DOHH2 (cell line): ENCODE results near the gene ARF1.

Experiments
- H3F3A ChIP-seq: fragments of 200-600 bp; sonication (generic), shearing (Covaris generic); 2 replicates; pipeline ENCODE4 v1.6.0; 2016; ENCODE audit warnings: antibody characterized with exemption, mild to moderate bottlenecking; ENCODE audit not compliant: control insufficient read depth, insufficient read depth
- H3K27ac ChIP-seq: fragments of 200-600 bp; sonication (generic); 2 replicates; pipeline ENCODE4 v1.5.1; 2014; ENCODE audit warnings: low read depth, mild to moderate bottlenecking, low read length, moderate library complexity
- H3K27me3 ChIP-seq: fragments of 200-600 bp; sonication (generic); 2 replicates; pipeline ENCODE4 v1.6.1; 2014; ENCODE audit warnings: mild to moderate bottlenecking, low read length, mixed read lengths; ENCODE audit not compliant: control insufficient read depth
- H3K36me3 ChIP-seq: fragments of 200-600 bp; sonication (generic); 2 replicates; pipeline ENCODE4 v1.6.1; 2014; ENCODE audit warnings: mild to moderate bottlenecking, low read length, moderate library complexity, mixed read lengths; ENCODE audit not compliant: control insufficient read depth
- H3K4me1 ChIP-seq: fragments of 200-600 bp; sonication (generic); 2 replicates; pipeline ENCODE4 v1.6.1; 2014; ENCODE audit warnings: mild to moderate bottlenecking, low read length, mixed read lengths; ENCODE audit not compliant: control insufficient read depth
- H3K4me2 ChIP-seq: fragments of 200-600 bp; sonication (generic); 2 replicates; pipeline ENCODE4 v1.6.0; 2014; ENCODE audit warnings: mild to moderate bottlenecking, low read length, moderate library complexity
- H3K4me3 ChIP-seq: fragments of 200-600 bp; sonication (generic); 2 replicates; pipeline ENCODE4 v1.5.1; 2014; ENCODE audit warnings: mild to moderate bottlenecking, low read length, mixed read lengths
- H3K79me2 ChIP-seq: fragments of 200-600 bp; sonication (generic); 2 replicates; pipeline ENCODE4 v1.6.1; 2014; ENCODE audit warnings: mild to moderate bottlenecking, low read length, mixed read lengths; ENCODE audit not compliant: control insufficient read depth
- H3K9me2 ChIP-seq: fragments of 200-600 bp; sonication (generic); replicated peaks from 2 replicates; pipeline ENCODE4 v1.6.1; 2014; ENCODE audit warnings: mild to moderate bottlenecking, low read length, mixed read lengths; ENCODE audit not compliant: control insufficient read depth
- H3K9me3 ChIP-seq: fragments of 200-600 bp; sonication (generic); 2 replicates; pipeline ENCODE4 v1.6.1; 2014; ENCODE audit warnings: antibody characterized with exemption, low read length, mixed read lengths; ENCODE audit not compliant: control insufficient read depth, insufficient read depth
- H4K20me1 ChIP-seq: fragments of 200-600 bp; sonication (generic); 2 replicates; pipeline ENCODE4 v1.6.0; 2014; ENCODE audit warnings: low read depth, mild to moderate bottlenecking, antibody characterized with exemption, low read length, moderate library complexity; ENCODE audit not compliant: control insufficient read depth, insufficient read depth
- EZH2phosphoT487 ChIP-seq: fragments of 200-600 bp; sonication (generic); IDR thresholded peaks from 2 replicates; pipeline ENCODE4 v1.6.1; 2017; ENCODE audit warnings: borderline replicate concordance, mild to moderate bottlenecking, antibody characterized with exemption, low read length, moderate library complexity, mixed read lengths
- TF ChIP-seq, protein P1 (sequence below): fragments of 200-600 bp; sonication (generic); IDR thresholded peaks from one replicate; pipeline ENCODE4 v1.5.1; 2014; ENCODE audit warnings: antibody characterized with exemption, mild to moderate bottlenecking, low read depth, low read length; ENCODE audit not compliant: poor library complexity, severe bottlenecking

ARF1 gene

DNA sequence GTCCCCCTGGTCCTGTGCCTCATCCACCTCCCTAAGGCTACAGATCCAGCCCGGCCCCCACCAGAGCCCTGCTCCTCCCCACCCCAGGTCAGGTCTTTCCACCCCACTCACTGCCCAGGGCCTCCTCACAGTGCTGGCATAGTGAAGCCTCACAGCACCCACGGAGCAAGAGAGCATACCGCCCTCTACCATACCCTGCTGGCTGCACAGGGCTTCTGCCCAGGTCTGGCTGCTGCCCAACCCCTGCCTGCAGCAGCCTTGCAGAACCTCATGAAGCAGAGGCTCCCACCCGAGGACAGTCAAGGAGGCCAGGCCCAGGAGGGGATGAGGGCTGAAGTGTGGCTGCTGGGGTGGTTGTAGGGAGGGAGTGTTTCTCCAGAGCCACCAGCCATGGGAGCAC is 19.7 kb upstream of the ARF1 start:
- H3K79me2 ChIP-seq: no peaks in the 10 kb centered on the region
- H3K4me1 ChIP-seq: 0 out of 2 replicates have a peak, but pooled peaks cover 3% of the 10 kb centered on the region
- no peaks in the 10 kb centered on the region for H3F3A ChIP-seq
- H3K9me2 ChIP-seq: no peaks in the 10 kb centered on the region
- H3K36me3 ChIP-seq: no peaks in the 10 kb centered on the region
- H3K9me3 ChIP-seq: no peaks in the 10 kb centered on the region
- H3K27me3 ChIP-seq: no peaks in the 10 kb centered on the region
- no peak overlapping the region for H3K27ac ChIP-seq
- TF ChIP-seq, protein P1, sequence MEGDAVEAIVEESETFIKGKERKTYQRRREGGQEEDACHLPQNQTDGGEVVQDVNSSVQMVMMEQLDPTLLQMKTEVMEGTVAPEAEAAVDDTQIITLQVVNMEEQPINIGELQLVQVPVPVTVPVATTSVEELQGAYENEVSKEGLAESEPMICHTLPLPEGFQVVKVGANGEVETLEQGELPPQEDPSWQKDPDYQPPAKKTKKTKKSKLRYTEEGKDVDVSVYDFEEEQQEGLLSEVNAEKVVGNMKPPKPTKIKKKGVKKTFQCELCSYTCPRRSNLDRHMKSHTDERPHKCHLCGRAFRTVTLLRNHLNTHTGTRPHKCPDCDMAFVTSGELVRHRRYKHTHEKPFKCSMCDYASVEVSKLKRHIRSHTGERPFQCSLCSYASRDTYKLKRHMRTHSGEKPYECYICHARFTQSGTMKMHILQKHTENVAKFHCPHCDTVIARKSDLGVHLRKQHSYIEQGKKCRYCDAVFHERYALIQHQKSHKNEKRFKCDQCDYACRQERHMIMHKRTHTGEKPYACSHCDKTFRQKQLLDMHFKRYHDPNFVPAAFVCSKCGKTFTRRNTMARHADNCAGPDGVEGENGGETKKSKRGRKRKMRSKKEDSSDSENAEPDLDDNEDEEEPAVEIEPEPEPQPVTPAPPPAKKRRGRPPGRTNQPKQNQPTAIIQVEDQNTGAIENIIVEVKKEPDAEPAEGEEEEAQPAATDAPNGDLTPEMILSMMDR: no peak
- TF ChIP-seq EZH2phosphoT487: no peak
- H3K4me3 ChIP-seq: no peak overlapping the region
- H3K4me2 ChIP-seq: no peak overlapping the region
- H4K20me1 ChIP-seq: no peaks in the 10 kb centered on the region

DNA sequence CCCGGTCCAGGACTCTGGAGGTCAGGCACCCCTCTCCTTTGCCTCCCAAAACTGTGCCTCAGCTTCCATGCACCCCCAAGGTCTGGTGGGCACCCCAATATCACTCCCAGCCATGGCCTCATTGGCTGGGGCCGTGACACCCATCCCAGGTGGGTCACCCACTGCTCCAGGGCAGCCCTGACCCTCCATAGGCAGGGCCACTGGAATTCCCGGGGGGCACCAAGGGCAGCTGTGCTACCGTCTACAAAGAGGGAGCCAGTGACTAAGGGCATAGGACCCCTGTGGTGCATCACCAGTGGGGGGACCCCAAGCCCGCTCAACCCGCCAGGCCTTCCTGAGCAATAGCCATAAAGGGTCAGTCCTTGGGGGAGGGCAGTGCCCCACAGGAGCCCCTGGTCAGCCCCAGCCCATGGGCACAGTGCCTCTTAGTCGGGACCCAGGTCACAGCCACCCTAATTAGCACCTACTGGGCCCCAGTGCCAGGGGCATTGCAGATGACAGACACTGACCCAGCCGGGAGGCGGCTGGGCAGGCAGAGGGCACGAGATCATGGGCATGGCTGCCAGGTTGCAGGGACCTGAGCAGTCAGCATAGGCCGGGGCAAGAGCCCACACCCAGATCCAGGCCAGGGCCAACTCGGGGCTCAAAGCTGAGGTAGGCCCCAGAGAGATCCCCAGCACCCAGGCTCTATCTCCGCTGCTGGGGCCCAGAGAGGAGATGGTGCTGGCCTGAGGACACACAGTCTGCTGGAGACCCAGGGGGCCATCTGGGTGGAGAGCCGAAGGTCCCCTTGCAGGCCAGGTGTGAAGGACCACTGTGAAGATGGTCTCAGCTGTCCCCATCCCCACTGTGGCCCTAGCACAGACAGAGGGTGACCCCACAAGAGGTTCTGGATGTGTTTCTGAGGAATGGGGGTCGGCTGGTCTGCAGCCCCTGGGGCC is 19.0 kb upstream of the ARF1 start:
- Histone ChIP-seq H3K4me2 (no peak overlapping the region), H3K79me2 (no peaks in the 10 kb centered on the region), H3F3A (no peaks in the 10 kb centered on the region), H3K4me1 (0 out of 2 replicates have a peak, but pooled peaks cover 3% of the 10 kb centered on the region), H3K9me2 (no peaks in the 10 kb centered on the region), H3K4me3 (no peak overlapping the region), H3K27me3 (no peaks in the 10 kb centered on the region), H3K27ac (no peak overlapping the region), H3K36me3 (no peaks in the 10 kb centered on the region), H4K20me1 (no peaks in the 10 kb centered on the region), H3K9me3 (no peaks in the 10 kb centered on the region)
- TF ChIP-seq, protein P1: no peak
- TF ChIP-seq EZH2phosphoT487: no peak

DNA sequence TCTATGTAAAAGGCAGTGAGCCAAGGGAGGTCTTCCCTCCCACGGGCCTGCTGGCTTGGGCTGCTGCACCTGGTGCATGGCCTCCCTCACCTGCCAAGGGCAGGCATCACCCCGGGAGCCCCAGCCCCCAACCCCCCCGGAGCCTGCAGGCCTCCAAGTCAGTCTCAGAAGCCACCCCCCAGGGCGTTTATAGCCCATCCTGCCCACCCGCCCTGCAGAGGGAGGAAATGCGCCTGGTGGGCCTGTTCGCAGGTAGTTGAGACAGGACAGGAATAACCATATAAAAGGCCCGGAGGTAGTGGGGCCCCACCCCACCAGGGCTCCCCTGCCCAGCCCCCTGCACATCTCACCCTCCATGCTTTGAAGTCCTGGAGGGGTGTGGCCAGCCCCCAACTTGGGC is 18.2 kb upstream of the ARF1 start:
- no peaks in the 10 kb centered on the region for H3K36me3 ChIP-seq
- H3K79me2 ChIP-seq: no peaks in the 10 kb centered on the region
- H4K20me1 ChIP-seq: no peaks in the 10 kb centered on the region
- no peak overlapping the region for H3K4me2 ChIP-seq
- H3K27me3 ChIP-seq: no peaks in the 10 kb centered on the region
- H3K27ac ChIP-seq: no peak overlapping the region
- H3F3A ChIP-seq: no peaks in the 10 kb centered on the region
- TF ChIP-seq EZH2phosphoT487: no peak
- TF ChIP-seq, protein P1: no peak
- H3K9me2 ChIP-seq: no peaks in the 10 kb centered on the region
- H3K9me3 ChIP-seq: no peaks in the 10 kb centered on the region
- 0 out of 2 replicates have a peak, but pooled peaks cover 3% of the 10 kb centered on the region for H3K4me1 ChIP-seq
- no peak overlapping the region for H3K4me3 ChIP-seq
